ENCODE data around the gene BCL7B. TPM values are rescaled to one million over a fixed set of nuclear protein-coding genes. Genes with fewer than 3 reads are reported as not detected.

BCL7B gene
- total RNA-seq, 4 donors from 2014 or later: 13.8 to 63.5 (median 43.7) TPM

DNA sequence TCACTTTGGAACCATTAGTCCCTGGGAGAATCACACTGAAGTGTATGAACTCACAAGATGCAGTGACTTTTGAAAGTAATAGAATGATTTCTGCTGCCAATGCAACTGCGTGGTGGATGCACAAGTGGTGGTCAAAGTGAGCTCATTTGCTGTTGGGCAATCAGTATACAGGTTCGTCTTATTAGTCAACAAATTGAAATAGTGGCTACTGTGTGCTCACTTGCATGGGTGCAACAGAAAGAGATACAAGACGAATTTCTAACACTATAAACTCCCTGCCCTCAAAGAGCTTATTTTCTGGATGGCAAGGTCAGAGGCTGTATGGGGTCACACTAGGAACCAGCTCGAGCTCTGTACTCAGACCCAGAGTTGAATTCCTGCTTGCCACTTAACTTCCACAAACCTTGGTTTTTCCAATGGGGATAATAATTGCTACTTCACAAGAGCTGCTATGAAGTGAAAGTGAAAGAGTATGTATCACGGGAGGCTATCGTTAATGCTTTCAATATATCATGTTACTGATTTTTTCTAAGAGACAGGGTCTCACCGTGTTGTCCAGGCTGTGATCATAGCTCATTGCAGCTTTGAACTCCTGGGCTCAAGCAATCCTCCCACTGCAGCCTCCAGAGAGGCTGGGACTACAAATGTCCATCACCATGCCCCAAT is 8.3 kb upstream of the BCL7B start:
- no peak overlapping the region for H3K27ac ChIP-seq

DNA sequence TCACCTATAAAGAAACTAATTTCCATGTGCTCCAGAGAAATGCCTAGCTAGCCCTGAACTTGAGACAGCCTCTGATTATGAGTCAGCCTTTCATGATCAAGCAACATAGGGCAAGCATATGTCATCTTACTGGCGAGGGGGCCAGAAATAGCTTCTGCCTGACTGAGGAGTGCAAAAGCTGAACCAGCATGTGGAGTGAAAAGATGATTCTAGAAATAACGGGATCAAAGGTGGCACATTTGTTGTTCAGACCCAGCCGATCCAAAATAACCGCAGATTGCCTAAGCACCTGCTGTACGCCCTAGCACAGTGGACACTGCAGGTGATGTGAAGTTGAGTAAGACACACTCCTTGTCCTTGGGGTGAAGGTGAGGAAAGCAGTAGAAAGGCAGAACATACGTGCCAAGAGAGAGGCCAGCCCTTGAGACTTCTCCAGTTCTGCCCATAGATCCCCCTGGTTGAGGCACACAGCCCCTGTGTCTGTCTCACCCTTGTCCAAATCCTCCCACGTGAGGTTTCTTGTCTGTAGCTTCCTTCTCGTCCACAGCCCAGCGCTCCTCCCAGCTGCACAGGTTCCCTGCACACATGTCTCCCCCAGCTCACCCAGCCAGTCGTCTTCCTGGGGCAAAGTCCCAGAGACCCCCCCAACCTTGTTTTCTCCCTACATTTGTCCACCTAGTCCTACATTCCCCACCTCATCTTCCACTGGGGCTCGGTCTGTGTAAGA is 2.8 kb upstream of the BCL7B start:
- Histone ChIP-seq H3K4me1 (no peaks in the 10 kb centered on the region), H3K9me3 (no peaks in the 10 kb centered on the region), H3K27me3 (no peaks in the 10 kb centered on the region), H3K36me3 (no peaks in the 10 kb centered on the region), H3K27ac (no peak overlapping the region), H3K4me3 (no peak overlapping the region)
- intact Hi-C loops (cut with DNase I; ENCODE audit: low total_unique reads): no loop called here
- DNase-seq: no peak
- TF ChIP-seq, protein P1, sequence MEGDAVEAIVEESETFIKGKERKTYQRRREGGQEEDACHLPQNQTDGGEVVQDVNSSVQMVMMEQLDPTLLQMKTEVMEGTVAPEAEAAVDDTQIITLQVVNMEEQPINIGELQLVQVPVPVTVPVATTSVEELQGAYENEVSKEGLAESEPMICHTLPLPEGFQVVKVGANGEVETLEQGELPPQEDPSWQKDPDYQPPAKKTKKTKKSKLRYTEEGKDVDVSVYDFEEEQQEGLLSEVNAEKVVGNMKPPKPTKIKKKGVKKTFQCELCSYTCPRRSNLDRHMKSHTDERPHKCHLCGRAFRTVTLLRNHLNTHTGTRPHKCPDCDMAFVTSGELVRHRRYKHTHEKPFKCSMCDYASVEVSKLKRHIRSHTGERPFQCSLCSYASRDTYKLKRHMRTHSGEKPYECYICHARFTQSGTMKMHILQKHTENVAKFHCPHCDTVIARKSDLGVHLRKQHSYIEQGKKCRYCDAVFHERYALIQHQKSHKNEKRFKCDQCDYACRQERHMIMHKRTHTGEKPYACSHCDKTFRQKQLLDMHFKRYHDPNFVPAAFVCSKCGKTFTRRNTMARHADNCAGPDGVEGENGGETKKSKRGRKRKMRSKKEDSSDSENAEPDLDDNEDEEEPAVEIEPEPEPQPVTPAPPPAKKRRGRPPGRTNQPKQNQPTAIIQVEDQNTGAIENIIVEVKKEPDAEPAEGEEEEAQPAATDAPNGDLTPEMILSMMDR (IDR thresholded peaks at IDR 0.05): no peak
- no peak for TF ChIP-seq POLR2A (IDR thresholded peaks at IDR 0.05)

More for the DNA sequence above, 8.3 kb upstream of the BCL7B start:
- Histone ChIP-seq H3K27me3 (no peaks in the 10 kb centered on the region), H3K36me3 (no peaks in the 10 kb centered on the region), H3K9me3 (no peaks in the 10 kb centered on the region), H3K4me3 (no peak overlapping the region), H3K4me1 (no peaks in the 10 kb centered on the region)
- no peak for DNase-seq
- TF ChIP-seq, protein P1 (IDR thresholded peaks at IDR 0.05): no peak
- intact Hi-C loops (cut with DNase I; ENCODE audit: low total_unique reads): no loop called here

GRCh38 chr7:73557108-73557396 is 438 bp downstream of the BCL7B start:
- H3K4me1 ChIP-seq: no peaks in the 10 kb centered on the region
- intact Hi-C loops (cut with DNase I; ENCODE audit: low total_unique reads): no loop called here
- DNase-seq: peak; percentile 88 to 91

DNA sequence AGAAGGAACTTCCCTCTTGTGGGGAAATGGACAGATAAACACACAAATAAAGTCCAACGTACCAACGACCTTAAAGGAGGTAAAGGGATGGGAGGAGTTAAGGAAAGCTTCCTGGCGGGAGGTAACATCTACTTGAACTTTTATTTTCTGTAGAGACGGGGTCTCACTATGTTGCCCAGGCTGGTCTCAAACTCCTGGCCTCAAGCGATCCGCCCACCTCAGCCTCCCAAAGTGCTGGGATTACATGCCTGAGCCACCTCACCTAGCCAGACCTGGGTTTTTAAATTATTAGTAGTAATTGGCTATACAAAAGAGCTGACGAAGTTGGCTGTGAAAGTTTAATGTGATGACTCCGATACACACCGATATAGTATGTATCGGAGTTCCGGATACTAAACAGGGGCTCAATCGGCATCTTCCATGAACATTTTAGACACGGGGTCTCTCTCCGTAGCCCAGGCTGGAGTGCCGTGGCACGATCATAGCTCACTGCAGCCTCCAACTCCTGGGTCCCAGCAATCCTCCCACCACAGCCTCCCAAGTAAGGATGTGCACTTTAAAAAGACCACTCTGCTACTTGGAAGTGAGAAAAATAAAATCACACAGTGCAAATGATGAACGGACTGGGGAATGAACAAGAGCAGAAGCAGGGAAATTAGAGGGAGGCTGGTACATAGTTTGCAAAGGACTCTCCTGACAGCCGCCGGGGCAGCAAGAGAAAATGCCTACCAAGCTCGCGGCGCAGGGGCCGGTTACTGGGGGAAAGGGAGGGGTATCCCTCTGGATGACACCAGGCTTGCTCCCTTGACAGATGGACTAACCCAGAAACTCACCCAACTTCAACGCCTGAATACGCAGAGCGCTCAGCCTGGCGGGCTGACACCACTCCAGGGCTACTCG is 1.0 kb downstream of the BCL7B start:
- peak overlapping the region; percentile 99 for H3K27ac ChIP-seq
- TF ChIP-seq POLR2A (IDR thresholded peaks at IDR 0.05): no peak
- TF ChIP-seq, protein P1 (IDR thresholded peaks at IDR 0.05): no peak
- no peaks in the 10 kb centered on the region for H3K27me3 ChIP-seq
- intact Hi-C loops (cut with DNase I; ENCODE audit: low total_unique reads): no loop called here
- no peaks in the 10 kb centered on the region for H3K9me3 ChIP-seq
- DNase-seq: no peak
- H3K36me3 ChIP-seq: no peaks in the 10 kb centered on the region
- H3K4me1 ChIP-seq: no peaks in the 10 kb centered on the region
- H3K4me3 ChIP-seq: peak overlapping the region; percentile 58 to 90

More at GRCh38 chr7:73557108-73557396, 438 bp downstream of the BCL7B start:
- H3K9me3 ChIP-seq: no peaks in the 10 kb centered on the region
- peak overlapping the region; percentile 58 to 90 for H3K4me3 ChIP-seq
- peak overlapping the region; percentile 99 for H3K27ac ChIP-seq
- TF ChIP-seq POLR2A (IDR thresholded peaks at IDR 0.05): no peak
- TF ChIP-seq, protein P1 (IDR thresholded peaks at IDR 0.05): no peak
- no peaks in the 10 kb centered on the region for H3K27me3 ChIP-seq
- no peaks in the 10 kb centered on the region for H3K36me3 ChIP-seq

Measured in uterus (tissue), 4 donors.